Myocyte (in vitro differentiated cells): ENCODE measurements around the gene EEF1G. TPM values are rescaled to one million over a fixed set of nuclear protein-coding genes. Genes with fewer than 3 reads are reported as not detected.
A peak's percentile ranks its signal among the peaks of the same experiment; 100 is the strongest.
"Not testable (repeated sequence)": the region's sequence is repeated elsewhere in the genome, so short reads cannot be mapped to it uniquely, and the experiment has no call there.

ENCODE experiments used
- DNase-seq: peaks from one replicate; pipeline ENCODE4 v3.0.0-alpha.2; 2012; ENCODE audit warnings: low read depth
- total RNA-seq: library from RNA; depleted of rRNA; stranded (reverse); fragments of >200 nt; gene quantifications from 2 replicates; pipeline ENCODE4 v1.2.3, GENCODE V29; 2014

EEF1G gene
- total RNA-seq, 1 donor from 2014 or later: 1,704 TPM

DNA sequence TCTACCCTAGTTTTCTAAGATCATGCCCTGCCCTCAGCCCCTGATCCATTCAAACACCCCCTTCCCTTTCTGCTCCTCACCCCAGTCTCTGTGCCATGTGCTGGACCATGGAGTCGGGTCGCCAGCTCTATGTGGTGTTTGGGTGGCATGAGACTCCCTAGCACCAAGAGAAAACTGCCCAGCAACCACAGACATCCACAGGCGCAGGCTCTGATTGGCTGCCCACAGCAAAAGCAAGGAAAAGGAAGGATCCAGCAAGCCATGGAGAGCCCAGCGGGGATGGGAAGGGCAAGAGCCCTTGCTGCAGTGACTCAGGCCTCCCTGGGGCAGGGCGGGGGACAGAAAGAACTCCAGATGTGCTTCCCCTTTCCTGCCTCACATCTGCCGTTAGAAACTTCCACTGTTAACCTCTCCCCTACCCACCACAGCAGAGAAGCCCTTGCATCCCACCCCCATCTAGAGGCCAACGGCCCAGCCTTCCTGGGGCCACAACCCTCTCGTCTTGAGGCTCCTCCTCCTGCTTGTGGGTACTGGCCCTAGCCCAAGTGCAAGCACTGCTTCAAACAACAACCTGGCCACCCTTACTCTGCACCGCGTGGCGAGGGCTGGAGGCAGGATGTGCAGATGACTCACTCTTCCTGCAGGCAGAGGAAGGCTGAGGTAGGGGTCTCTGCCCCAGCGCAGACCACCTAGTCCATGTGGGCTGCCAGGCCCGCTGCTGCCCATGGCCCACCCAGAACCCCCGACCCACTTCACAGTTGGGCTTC, 17.4 kb downstream of the EEF1G start:
- peak; percentile 98 for DNase-seq

GRCh38 chr11:62555464-62556107, 18.1 kb downstream of the EEF1G start:
- peak; percentile 95 for DNase-seq

GRCh38 chr11:62554387-62555167, 19.1 kb downstream of the EEF1G start:
- DNase-seq: peak; percentile 94

DNA sequence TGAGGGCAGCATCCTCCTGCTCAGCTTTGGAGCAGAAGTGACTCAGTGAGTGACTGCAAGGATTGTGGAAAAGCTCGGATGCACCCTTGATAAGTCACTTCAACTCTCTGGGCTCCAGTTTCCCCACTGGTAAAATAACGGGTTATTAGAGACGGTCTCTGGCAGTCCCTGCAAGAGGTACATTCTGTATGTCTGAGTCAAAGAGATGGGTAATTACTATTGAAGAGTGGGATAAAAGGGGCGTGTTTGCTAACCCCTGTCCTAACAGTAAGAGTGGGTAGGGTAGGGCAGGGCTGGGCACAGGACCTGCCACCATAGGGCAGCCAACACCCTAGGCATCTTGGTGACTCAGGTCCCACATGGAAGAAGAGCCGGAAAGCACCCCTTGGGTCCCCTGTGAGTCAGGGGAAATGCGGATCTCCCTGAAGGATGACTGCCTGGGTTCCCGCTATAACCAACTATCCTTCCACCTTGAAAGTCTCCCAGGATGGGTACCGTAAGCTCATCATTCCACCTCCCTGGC, 19.8 kb downstream of the EEF1G start:
- no peak for DNase-seq

DNA sequence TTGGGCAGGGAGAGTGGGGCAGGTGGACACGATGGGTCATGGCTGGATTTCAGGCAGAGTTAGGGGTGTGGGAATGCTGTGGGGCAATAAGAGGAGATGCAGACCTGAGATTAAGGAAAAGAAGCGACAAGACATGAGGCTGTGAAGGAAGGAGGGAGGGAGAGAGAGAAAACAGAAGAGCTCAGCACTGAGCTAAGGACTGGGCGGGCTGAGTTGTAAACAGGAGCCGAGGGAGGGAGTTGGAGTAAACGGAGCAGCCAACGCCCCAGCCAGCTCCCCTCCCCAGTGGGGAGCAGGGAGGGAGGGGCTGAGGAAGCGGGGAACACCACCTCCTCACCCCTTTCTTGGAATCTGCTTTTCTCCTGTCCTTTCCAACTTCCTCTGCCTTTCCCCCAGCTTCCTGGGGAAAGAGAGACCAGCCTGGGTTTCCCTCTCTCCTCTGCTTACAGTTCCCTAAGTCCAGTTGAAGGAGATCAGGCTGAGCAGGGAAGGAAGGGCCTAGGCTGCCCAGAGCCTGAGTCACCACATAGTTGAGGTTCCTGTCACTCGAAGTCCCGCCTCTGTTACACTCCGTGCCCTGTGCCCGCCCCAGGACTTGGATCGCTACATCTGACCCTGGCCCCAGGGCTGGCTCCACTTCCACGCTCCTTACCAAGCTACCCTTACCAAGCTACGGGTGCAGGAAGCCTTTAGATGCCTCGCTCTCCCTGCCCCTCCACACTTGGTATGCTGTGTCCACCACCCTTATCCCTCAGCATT, 20.4 kb downstream of the EEF1G start:
- DNase-seq: peak; percentile 96

DNA sequence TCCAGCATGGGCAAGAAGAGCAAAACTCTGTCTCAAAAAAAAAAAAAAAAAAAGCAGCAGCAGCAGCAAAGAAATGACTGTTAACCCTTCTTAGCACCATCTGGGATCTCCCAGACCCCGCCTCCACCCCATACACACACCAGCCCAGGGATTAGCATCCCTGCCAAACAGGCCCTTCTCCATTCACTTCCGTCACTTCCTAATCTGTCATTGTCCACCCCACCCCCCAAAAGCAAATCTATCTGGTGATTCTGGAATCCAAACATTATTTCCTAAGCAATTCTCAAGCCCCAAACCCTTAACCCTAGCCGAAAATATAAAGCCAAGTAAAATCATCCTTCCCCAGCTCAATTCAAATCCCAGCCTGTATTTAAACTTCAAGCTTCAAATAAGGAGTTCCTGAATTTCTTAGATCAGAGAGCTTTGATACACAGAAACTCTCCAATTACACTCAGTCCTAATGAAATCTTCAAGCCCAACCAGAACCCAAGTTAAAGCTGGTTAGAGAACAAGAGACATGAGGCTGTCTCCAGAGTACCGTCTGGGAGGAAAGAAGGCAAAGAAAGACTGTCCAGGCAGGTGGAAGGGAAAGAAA, 21.1 kb downstream of the EEF1G start:
- peak; percentile 53 for DNase-seq

- not testable (repeated sequence) for DNase-seq
Measured at GRCh38 chr11:62550478-62550877, 23.2 kb downstream of the EEF1G start.

DNA sequence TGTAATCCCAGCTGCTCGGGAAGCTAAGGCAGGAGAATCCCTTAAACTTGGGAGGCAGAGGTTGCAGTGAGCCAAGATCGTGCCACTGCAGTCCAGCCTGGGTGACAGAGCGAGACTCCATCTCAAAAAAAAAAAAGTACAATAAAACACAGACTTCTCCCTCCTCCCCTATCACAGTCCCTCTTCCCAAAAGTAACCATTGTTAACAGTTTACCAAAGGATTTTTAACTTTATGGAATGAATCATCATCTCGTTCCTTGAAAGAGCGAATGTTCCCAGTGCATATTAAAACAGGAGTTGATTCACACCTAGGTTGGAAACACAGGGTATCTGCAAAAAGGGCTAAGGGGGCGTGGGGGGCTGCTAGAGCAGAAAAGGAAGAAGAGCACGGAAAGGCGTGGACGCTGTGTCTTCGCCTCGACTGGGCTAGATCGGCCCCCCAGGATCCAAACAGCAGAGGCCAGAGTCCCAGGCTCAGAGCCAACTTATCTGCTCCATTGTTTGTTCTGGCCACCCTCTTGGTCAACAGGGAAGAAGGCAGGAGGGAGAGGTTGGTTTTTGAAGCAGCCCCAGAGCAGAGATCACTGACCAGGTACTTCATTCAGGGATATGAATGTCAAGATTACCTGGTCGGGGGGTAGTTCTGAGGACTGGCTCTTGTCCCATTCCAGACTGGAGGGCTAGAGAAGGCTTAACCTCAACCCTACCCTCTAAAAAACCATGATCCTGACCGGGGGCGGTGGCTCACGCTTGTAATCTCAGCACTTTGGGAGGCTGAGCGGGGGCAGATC, 25.0 kb downstream of the EEF1G start:
- DNase-seq: no peak

DNA sequence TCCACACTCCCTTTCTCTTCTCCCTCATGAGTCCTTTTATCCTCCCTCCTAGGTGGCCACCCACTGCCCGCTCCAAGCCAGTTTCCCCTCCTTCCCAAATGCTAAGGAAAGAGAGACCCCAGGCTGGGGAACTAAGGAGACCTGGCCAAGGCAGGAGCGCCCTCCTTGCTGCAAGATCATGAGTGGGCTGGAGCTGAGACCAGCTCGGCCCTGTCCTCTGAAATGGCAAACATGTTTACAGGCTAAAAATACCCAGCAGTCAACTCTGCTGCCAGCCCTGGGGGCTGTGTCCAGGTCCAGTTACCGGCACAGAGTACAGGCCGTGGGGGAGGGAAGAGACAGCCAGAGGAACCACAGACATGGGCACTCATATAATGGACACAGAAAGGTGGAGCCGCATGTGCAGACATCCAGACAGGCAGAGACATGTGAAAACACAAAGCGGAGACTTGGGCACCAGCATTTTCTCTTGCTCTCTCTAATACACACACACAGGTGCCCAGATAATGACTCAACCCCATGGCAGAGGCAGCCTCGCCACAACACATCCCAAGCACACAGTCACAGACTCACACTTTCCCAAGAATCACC, 25.9 kb downstream of the EEF1G start:
- peak; percentile 61 for DNase-seq

DNA sequence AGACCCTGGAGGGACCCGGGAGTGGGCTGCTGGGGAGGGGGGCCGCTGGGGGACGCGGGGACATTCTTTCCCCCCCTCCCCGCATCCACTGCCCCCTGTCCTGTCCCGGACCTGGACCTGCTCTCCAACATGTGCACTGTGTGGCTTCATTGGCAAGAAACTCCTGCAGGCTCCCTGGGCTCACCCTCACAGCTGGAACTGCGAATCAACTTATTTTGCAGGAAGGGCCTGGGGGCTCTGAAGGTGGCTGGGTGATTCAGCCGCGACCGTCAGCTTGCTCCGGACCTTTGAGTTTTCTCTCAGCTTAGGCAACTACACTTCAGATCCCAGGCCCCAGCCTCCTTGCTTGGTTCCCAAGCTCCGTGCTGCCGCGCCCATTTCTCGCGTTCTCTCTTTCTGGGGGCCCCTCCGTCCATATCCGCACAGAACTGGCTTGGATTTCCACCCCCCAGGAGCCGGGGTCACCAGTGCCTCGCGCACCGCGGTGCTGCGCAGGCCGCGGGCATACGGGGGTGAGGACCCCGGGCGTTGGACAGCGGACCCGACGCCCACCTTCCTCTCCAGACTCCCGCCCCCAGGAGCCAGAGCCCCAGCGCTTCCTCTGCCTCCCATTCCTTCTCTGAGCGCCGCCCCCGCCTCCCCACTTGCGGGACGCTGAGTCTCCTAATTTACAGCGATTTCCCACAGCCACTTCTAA, 26.6 kb downstream of the EEF1G start:
- DNase-seq: no peak

- DNase-seq: peak; percentile 73
Measured at GRCh38 chr11:62546244-62546928, 27.3 kb downstream of the EEF1G start, which contains the start of gene AHNAK. AHNAK (minus strand) TSS chr11:62546806; CDS start chr11:62536098, 10,708 bp downstream.

- DNase-seq: peak; percentile 94
Measured at GRCh38 chr11:62545437-62546243, 28.1 kb downstream of the EEF1G start.

DNA sequence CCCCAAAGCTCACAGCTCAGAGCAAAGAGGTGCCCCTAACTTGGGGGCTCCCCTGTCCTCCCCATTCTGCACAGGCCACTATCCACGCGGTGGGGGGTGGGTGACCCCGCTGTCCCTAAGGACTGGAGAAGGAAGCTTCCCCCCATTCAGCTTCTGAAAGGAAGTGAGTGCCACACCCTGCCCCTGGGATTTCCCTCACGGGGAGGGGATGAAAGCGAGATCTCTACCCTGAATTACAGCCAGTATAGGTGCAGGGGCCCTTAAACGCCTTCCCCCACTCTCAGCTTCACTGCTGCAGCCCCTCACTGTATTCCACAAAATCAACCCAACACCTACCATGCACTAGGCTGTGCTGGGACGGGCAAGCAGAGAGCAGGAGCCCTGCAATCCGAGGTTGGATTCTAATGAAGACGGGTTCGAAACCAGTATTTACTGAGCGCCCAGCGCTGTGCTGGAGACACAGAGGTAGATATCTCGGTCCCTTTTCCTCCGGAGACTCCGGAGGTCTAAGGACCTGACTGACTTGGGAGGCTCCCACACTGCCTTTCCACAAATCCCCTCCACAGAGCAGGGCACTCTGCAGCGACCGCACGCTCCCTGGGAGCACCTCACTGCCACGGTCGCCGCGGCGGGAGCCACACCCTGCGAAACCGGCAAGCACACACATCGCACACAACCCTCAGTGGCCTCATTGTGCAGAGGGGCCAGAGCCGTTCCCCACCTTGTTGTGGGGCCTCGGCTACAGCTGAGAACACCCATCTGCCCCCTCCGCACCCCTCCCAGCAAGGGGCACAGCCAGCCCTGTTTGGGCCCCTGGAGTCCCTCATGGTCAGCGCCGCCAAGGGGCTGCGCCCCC, 28.9 kb downstream of the EEF1G start:
- DNase-seq: peak; percentile 44

- DNase-seq: no peak
Measured at GRCh38 chr11:62543680-62544444, 29.8 kb downstream of the EEF1G start.
